HG03378 (cell line): Measurements from ENCODE around the gene CTSZ.
A peak's percentile ranks its signal among the peaks of the same experiment; 100 is the strongest.
"Not testable (repeated sequence)": the region's sequence is repeated elsewhere in the genome, so short reads cannot be mapped to it uniquely, and the experiment has no call there.

ENCODE experiments used
- ATAC-seq: cut with Tn5 transposase; IDR thresholded peaks from one replicate; pipeline ENCODE4 v1.9.1; 2021; ENCODE audit warnings: mild to moderate bottlenecking, moderate library complexity; ENCODE audit not compliant: unreplicated experiment

The CTSZ gene

GRCh38 chr20:58982406-58983114 lies 24.5 kb downstream of the CTSZ start:
- ATAC-seq, result no peak

- no peak for ATAC-seq
These were observed 25.3 kb downstream of the CTSZ start for GRCh38 chr20:58981628-58982364.

- peak; percentile 48 for ATAC-seq
These were observed 26.1 kb downstream of the CTSZ start, which contains the start of gene NELFCD for GRCh38 chr20:58980711-58981627. TSS of gene NELFCD (plus strand) at chr20:58981256. CDS start at chr20:58981310, 54 bp downstream.

- ATAC-seq, result no peak
These were observed 28.5 kb downstream of the CTSZ start for GRCh38 chr20:58978351-58979190.

- no peak for ATAC-seq
These were observed 30.9 kb downstream of the CTSZ start for GRCh38 chr20:58976061-58976730.

- no peak for ATAC-seq
These were observed 31.7 kb downstream of the CTSZ start for GRCh38 chr20:58975353-58975752.

- no peak for ATAC-seq
These were observed 33.2 kb downstream of the CTSZ start for GRCh38 chr20:58973866-58974265.

GRCh38 chr20:58973179-58973578 lies 33.9 kb downstream of the CTSZ start:
- ATAC-seq, result no peak

- no peak for ATAC-seq
These were observed 35.6 kb downstream of the CTSZ start for GRCh38 chr20:58971429-58971828.

GRCh38 chr20:58970146-58970545 lies 36.9 kb downstream of the CTSZ start:
- no peak for ATAC-seq

- no peak for ATAC-seq
These were observed 37.6 kb downstream of the CTSZ start for GRCh38 chr20:58969439-58969838.

GRCh38 chr20:58967652-58968429 lies 39.2 kb downstream of the CTSZ start:
- ATAC-seq, result no peak

- no peak for ATAC-seq
These were observed 41.6 kb downstream of the CTSZ start for GRCh38 chr20:58965270-58966064.

- ATAC-seq, result not testable (repeated sequence)
These were observed 43.1 kb downstream of the CTSZ start for GRCh38 chr20:58963922-58964321.

- ATAC-seq, result no peak
These were observed 43.9 kb downstream of the CTSZ start for GRCh38 chr20:58963060-58963584.

GRCh38 chr20:58959652-58960051 lies 47.4 kb downstream of the CTSZ start:
- ATAC-seq, result no peak

- ATAC-seq, result no peak
These were observed 51.0 kb downstream of the CTSZ start for GRCh38 chr20:58956078-58956477.

- ATAC-seq, result no peak
These were observed 54.0 kb downstream of the CTSZ start for GRCh38 chr20:58953050-58953449.
